GM18507 (cell line): Measurements from ENCODE around the gene BRINP1.

Source experiments
- DNase-seq: peaks from one replicate; pipeline ENCODE4 v3.0.0; 2011; ENCODE audit warnings: low read depth; ENCODE audit not compliant: insufficient read length; ENCODE audit errors: extremely low spot score
- FAIRE-seq: peaks from 2 replicates; lab custom pipeline; 2011; peaks lifted over from hg19 to GRCh38; lab: Jason Lieb, UNC

Gene BRINP1, protein sequence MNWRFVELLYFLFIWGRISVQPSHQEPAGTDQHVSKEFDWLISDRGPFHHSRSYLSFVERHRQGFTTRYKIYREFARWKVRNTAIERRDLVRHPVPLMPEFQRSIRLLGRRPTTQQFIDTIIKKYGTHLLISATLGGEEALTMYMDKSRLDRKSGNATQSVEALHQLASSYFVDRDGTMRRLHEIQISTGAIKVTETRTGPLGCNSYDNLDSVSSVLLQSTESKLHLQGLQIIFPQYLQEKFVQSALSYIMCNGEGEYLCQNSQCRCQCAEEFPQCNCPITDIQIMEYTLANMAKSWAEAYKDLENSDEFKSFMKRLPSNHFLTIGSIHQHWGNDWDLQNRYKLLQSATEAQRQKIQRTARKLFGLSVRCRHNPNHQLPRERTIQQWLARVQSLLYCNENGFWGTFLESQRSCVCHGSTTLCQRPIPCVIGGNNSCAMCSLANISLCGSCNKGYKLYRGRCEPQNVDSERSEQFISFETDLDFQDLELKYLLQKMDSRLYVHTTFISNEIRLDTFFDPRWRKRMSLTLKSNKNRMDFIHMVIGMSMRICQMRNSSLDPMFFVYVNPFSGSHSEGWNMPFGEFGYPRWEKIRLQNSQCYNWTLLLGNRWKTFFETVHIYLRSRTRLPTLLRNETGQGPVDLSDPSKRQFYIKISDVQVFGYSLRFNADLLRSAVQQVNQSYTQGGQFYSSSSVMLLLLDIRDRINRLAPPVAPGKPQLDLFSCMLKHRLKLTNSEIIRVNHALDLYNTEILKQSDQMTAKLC

DNA sequence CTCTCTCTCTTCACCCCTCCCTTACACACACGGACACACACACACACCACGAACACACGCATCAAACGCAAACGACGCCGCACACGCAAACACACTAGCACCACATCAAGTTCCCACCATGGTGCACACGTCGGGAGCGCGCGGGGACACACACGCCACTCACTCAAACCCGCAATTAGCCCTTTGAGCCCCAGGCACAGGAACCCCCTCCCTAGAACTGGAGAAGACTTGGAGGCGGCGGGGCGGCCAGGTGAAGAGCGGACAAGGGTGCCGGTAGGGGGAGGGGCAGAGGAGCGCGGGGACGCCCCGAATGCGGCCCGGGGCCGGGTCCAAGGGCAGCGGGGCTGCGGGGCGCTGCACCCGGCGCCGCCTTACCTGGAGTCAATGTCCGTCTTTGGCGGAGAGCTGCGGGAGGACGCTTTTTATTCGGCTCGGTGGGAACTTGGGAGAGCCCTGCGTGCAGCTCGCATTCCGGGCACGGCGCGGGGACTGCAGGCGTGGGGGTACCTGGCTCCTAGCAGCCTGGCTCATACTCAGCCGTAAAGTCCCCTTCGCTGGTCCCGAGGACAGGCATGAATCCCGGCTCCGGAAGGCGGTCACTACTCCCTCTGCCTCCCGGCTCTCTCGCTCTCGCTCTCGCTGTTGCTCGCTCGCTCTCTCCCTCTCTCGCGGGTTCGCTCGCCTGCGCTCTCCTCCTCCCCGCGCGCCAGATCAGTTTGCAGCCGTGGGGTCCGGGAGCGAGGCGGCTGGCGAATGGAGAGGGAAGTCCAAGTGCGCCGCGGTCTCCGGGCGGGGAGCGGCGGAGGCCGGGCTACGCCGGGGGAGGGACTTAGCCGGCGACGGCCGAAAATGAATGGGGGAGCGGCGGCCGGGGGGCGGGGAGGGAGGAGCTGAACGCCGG, at the start of gene BRINP1:
TSS of gene BRINP1 (minus strand) at position 755 of the 901 bp plus-strand sequence. CDS start 56,080 bp downstream, outside the sequence.
- FAIRE-seq (no peak), DNase-seq (no peak)

GRCh38 chr9:119418721-119419120, 49.5 kb upstream of the BRINP1 start:
- no peak for DNase-seq
- no peak for FAIRE-seq

DNA sequence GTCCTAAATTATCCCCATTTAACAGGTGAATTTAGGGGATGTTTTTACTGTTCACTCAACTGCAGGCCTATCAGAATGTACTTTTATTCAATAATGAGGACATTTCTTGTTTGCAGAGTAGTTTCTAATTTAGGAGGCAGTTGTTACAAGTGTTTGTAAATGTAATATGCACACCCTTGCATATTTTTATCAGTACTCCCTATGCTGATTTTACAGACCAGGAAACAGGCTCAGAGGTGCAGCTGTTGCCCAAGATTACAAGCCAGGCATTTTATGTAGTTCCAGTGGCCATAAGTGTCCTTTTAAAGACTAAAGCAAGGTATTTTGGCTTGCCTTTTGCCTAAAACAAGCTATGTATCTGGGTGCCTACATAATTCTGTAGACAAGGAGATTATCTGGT, 47.6 kb upstream of the BRINP1 start:
- FAIRE-seq (no peak), DNase-seq (no peak)

DNA sequence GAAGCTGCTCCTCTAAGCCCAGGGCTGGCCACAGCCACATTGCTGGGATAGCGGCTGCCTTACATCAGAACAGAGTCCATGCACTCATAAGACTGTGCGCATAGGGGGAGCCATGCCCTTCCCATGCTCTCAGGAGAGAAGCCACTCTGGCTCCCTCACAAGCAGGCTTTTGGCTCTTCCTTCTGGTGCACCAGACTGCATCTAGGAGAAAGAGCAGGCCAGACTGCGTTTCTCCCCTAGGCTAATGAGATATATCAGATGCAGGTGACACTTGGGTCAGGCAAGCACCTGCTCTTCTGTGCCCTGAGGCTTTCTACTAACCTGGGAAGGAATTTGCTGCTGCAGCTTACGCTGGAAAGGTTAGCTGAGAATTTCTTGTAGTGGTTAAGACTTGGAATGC, 43.2 kb upstream of the BRINP1 start:
- no peak for DNase-seq
- no peak for FAIRE-seq

DNA sequence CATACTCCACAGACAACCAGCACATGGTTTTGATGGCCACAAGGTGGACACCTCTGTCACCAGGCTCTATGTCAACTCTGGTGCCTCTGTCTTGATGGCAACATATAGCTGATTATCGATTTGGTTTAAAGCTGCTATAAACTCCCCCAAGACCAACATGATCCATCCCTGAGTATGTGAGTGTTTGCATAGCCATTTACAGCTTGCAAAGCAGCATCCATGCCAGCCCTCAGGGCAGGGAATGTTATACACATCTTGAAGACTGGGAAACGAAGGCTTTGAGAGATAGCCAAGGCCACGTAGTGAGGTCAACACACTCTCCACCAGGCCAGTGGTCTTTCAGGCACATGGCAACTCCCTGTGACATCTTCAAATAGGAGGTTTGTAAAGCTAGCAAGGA, 40.3 kb upstream of the BRINP1 start:
- DNase-seq (no peak), FAIRE-seq (no peak)

DNA sequence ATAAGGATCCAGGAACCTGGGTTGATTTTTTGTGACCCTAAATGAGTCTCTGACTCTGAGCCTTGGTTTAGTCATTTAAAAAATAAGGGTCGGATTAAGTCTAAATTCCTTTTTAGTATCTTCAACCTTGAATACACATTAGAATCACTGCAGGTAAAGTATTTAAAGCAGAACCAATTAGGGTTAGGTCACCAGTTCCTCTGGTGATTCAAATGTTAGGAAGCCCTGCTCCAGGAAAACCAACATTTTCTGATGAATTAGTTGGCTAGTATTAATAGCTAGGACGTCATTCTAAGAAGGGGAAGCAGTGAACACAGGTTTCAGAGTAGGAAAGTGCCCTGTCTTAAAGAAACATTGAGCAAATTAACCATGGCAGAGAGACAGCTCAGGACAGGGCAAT, 31.4 kb upstream of the BRINP1 start:
- DNase-seq (no peak), FAIRE-seq (no peak)

DNA sequence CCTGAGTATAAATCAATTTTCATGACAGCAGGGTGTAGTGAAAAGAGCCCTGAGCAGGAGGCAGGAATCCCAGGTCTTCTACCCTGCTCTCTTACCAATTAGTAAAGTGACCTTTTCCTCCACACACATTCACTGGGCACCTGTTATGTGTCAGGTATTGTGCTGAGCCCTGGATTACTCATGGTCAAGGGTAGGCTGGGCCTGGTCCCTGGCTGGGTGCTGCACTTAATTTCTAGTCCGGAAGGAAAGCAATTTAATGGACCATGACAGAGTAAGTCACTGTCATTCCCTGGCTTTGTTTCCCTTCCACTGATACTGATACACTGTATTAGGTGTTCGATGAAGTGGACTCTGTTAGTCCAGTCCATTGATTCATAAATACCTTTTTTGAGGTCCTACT, 29.1 kb upstream of the BRINP1 start:
- DNase-seq = no peak
- FAIRE-seq = no peak

DNA sequence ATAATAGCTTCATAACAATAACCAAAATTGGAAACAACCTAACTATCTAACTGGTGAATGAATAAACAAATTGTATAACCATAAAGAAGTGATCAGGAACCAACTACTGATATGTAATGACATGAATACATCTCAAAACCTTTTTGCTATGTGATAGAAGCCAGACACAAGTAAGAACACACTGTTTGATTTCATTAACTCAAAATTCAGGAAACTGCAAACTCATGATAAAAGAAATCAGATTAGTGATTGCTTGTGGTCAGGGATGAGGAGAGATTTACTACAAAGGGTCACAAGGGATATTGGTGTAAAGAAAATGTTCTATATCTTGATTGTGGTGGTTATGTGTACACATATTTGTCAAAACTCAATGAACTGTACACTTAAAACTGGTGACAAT, 22.6 kb upstream of the BRINP1 start:
- no peak for FAIRE-seq
- DNase-seq = no peak

- DNase-seq = no peak
- no peak for FAIRE-seq
Measured at GRCh38 chr9:119375892-119376291, 6.7 kb upstream of the BRINP1 start.

GRCh38 chr9:119372951-119373350, 3.7 kb upstream of the BRINP1 start:
- DNase-seq (no peak), FAIRE-seq (no peak)

GRCh38 chr9:119370816-119371215, 1.6 kb upstream of the BRINP1 start:
- FAIRE-seq = no peak
- no peak for DNase-seq

DNA sequence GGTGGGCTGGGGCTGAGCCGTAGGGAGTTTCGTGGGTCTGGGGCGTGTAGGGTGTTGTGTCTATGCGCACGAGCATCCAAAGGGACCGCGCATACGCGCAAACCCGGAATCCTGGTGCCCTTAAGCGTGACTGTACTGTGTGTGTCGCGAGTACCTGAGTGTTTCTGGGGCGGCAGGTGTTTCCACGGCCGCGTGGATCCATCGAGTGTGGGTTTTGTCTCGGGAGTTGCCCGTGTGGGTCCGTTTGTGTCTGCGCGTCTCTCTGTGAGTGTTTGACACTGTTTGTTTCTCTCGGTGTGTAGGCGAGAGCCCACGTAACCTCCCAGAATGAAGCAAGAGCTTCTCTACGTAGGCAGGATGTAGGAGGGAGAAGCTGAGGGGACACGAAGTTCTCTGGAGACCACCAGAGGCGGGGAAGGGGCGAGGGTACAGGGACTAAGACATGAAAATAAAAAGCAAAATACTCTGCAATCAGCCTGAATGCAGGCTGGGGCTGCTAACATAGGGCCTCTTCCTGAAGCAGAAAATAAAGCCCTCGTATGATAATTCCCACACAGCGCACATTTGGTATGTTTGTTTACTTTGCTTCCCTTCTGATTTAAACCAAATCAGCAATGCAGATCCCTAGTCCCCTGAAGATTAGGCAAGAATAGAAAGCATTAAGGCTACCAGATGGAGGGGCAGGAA, 588 bp upstream of the BRINP1 start:
- DNase-seq = no peak
- FAIRE-seq = no peak

GRCh38 chr9:119368179-119368578, 1.1 kb downstream of the BRINP1 start:
- FAIRE-seq = no peak

GRCh38 chr9:119367683-119368075, 1.6 kb downstream of the BRINP1 start:
- no peak for FAIRE-seq
- DNase-seq = no peak

More at GRCh38 chr9:119368179-119368578, 1.1 kb downstream of the BRINP1 start:
- no peak for DNase-seq

- no peak for DNase-seq
- FAIRE-seq = no peak
Measured at GRCh38 chr9:119366909-119367682, 2.1 kb downstream of the BRINP1 start.

GRCh38 chr9:119365291-119366027, 3.8 kb downstream of the BRINP1 start:
- no peak for DNase-seq
- no peak for FAIRE-seq

DNA sequence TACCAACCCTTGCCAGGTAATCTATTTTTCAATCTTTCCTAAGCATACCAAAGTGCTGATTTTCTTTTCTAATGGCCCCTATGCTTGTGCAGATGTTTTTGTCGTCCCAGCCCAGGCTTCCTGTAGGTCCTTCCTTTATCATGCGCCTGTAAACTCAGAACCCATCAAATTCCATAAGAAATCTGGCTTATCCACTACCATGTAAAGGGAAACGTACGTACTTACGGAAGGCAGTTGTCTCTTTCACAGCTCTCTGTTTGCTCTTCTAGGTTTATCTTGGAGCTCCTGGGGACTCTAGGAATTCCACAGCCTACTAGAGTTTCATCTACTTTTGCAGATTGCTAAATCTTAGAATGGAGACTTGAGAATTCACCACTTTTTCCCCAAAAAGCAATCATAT, 9.0 kb downstream of the BRINP1 start:
- FAIRE-seq = no peak
- no peak for DNase-seq
